ENCODE data around the gene ARHGAP6.
"Not testable (repeated sequence)": the region's sequence is repeated elsewhere in the genome, so short reads cannot be mapped to it uniquely, and the experiment has no call there.

ARHGAP6 gene

DNA sequence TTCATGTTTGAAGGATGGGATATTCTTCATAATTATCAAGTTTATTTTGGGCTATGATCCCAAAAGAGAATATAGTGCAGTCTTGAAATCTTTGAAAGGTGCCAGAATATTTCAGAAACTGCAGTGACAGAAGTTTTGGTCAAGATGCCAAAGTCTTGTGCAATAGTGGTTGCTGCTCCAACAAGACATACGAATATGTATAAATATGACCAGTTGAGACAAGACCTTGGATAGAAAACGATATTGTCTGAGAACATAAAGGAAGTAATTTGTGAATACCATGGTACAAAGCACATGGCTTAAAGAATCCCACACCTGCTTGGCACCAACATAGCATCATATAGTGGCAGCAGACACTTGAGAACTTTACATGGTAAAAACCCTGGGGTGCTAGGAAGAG lies 421.1 kb downstream of the ARHGAP6 start:
- Histone ChIP-seq H3K4me3 (ENCODE audit: low read depth, low read length) (no peak overlapping the region), H3K79me2 (ENCODE audit: control insufficient read depth, insufficient read depth, low read length, unreplicated experiment) (no peaks in the 10 kb centered on the region), H3K27ac (ENCODE audit: low read depth, low read length) (no peak overlapping the region), H3K4me1 (ENCODE audit: control insufficient read depth, insufficient read depth, low read length, unreplicated experiment) (peaks cover 9% of the 10 kb centered on the region), H2AFZ (ENCODE audit: low read length, unreplicated experiment) (no peak overlapping the region), H3K36me3 (ENCODE audit: insufficient read depth, low read length) (no peaks in the 10 kb centered on the region), H3K27me3 (ENCODE audit: insufficient read depth, low read length) (no peaks in the 10 kb centered on the region)

DNA sequence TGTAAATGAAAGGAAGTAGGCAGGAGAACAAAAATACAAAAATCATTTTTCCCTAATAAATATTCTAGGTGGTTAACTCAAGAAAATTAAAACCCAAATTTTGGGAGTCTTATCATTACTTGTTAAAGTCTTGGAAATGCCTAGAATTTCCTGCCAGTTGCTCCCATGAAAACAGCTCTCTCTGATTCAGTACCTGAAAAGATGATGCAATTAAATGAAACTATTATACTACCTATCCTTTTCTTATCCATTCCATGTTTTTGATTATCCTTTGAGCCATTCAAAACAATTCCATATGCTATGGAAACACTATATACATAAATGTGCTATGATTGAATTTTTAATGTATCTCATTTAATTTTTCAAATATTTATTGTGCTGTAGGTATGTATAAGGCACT lies 423.0 kb downstream of the ARHGAP6 start:
- H3K27ac ChIP-seq (ENCODE audit: low read depth, low read length), result no peak overlapping the region
- no peak overlapping the region for H3K4me3 ChIP-seq (ENCODE audit: low read depth, low read length)
- H3K27me3 ChIP-seq (ENCODE audit: insufficient read depth, low read length), result no peaks in the 10 kb centered on the region
- no peaks in the 10 kb centered on the region for H3K36me3 ChIP-seq (ENCODE audit: insufficient read depth, low read length)
- peaks cover 11% of the 10 kb centered on the region for H3K4me1 ChIP-seq (ENCODE audit: control insufficient read depth, insufficient read depth, low read length, unreplicated experiment)
- H2AFZ ChIP-seq (ENCODE audit: low read length, unreplicated experiment), result no peak overlapping the region
- no peaks in the 10 kb centered on the region for H3K79me2 ChIP-seq (ENCODE audit: control insufficient read depth, insufficient read depth, low read length, unreplicated experiment)

DNA sequence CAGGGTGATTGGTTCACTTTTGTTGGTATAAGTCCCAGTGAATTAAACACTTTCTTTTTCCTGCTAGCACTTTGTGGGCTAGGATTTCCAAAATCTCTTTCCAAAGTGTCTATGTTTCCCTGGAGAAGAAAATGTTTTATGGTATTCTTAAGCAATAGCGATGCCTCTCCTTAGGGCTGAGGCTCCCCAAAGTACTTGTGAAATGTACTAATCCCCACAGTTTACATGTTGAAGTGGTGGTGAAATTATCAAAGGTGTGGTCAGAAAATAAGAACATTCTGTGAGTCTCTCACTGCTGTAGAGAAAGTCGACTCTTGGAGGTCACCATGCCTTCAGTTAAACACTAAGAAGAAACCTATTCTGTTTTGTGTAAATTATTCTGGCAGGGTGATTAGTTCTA lies 424.0 kb downstream of the ARHGAP6 start:
- no peaks in the 10 kb centered on the region for H3K79me2 ChIP-seq (ENCODE audit: control insufficient read depth, insufficient read depth, low read length, unreplicated experiment)
- H3K27ac ChIP-seq (ENCODE audit: low read depth, low read length), result no peak overlapping the region
- no peaks in the 10 kb centered on the region for H3K36me3 ChIP-seq (ENCODE audit: insufficient read depth, low read length)
- H3K4me3 ChIP-seq (ENCODE audit: low read depth, low read length), result no peak overlapping the region
- H3K27me3 ChIP-seq (ENCODE audit: insufficient read depth, low read length), result no peaks in the 10 kb centered on the region
- no peak overlapping the region for H2AFZ ChIP-seq (ENCODE audit: low read length, unreplicated experiment)
- peaks cover 11% of the 10 kb centered on the region for H3K4me1 ChIP-seq (ENCODE audit: control insufficient read depth, insufficient read depth, low read length, unreplicated experiment)

DNA sequence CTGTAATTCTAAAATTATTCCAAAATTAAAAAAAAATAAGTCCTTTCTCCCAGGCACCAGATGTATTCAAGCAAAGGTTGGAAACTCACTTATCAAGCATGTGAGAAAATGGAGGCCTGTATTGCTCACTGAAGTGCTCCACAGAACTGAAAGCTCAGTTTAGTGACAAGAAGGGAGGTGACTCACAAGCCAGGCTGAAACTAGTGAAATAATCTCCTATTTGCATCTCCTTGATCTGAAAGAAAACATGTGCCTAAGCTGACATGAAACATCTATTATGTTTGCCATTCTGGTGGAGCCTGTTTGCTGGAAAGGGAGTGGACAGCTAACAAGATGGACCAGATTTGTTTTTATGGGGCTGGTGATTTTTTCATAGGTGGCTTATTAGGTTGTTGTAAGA lies 426.5 kb downstream of the ARHGAP6 start:
- no peaks in the 10 kb centered on the region for H3K27me3 ChIP-seq (ENCODE audit: insufficient read depth, low read length)
- H3K4me1 ChIP-seq (ENCODE audit: control insufficient read depth, insufficient read depth, low read length, unreplicated experiment), result peaks cover 4% of the 10 kb centered on the region
- H3K36me3 ChIP-seq (ENCODE audit: insufficient read depth, low read length), result no peaks in the 10 kb centered on the region
- no peak overlapping the region for H3K4me3 ChIP-seq (ENCODE audit: low read depth, low read length)
- H2AFZ ChIP-seq (ENCODE audit: low read length, unreplicated experiment), result no peak overlapping the region
- no peak overlapping the region for H3K27ac ChIP-seq (ENCODE audit: low read depth, low read length)
- H3K79me2 ChIP-seq (ENCODE audit: control insufficient read depth, insufficient read depth, low read length, unreplicated experiment), result no peaks in the 10 kb centered on the region

DNA sequence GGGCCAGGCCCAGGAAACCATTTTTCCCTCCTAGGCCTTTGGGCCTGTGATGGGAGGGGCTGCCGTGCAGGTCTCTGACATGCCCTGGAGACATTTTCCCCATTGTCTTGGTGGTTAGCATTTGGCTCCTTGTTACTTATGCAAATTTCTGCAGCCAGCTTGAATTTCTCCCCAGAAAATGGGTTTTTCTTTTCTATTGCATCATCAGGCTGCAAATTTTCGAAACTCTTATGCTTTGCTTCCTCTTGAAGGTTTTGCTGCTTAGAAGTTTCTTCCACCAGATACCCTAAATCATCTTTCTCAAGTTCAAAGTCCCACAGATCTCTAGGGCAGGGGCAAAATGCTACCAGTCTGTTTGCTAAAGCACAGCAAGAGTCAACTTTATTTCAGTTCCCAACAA lies 430.3 kb downstream of the ARHGAP6 start:
- not testable (repeated sequence) for H3K4me1 ChIP-seq (ENCODE audit: control insufficient read depth, insufficient read depth, low read length, unreplicated experiment); H3K79me2 ChIP-seq (ENCODE audit: control insufficient read depth, insufficient read depth, low read length, unreplicated experiment); H3K27ac ChIP-seq (ENCODE audit: low read depth, low read length); H3K27me3 ChIP-seq (ENCODE audit: insufficient read depth, low read length); H3K36me3 ChIP-seq (ENCODE audit: insufficient read depth, low read length); H2AFZ ChIP-seq (ENCODE audit: low read length, unreplicated experiment); H3K4me3 ChIP-seq (ENCODE audit: low read depth, low read length)

DNA sequence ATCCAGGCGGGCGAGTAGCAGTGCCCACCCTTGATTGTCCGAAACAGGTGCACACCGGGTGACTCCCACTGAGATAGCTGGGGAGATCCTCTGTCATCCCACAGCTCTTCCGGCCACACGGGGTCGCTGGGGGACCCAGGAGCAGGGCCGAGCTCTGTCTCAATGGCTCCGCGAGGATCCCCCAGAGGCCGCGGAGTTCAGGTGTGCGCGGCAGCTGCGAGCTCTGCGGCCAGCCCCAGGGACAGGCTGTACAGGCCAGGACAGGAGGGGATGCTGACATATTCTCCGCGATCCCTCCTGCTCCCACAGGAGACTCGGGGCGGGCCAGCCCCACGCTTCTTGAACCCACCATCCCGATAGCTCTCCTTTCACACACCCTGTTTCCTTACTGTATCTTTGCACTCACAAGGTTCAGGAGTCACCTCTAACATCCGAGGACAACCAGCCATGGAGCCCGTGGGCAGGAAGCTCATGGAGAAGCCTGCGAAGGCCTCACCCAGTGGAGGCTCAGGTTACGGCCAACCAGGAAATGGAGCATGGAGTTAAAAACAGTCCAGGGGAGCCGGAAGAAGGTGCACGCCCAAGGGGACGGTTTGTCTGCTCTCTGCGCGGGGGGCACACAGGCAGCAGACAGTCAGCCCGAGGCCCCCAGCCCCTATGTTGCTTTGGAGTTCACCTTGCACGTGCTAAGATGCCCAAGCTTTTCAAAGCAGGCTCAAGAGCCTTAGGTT lies 450.4 kb downstream of the ARHGAP6 start:
- Histone ChIP-seq H3K36me3 (ENCODE audit: insufficient read depth, low read length) (no peaks in the 10 kb centered on the region), H2AFZ (ENCODE audit: low read length, unreplicated experiment) (no peak overlapping the region), H3K4me3 (ENCODE audit: low read depth, low read length) (no peak overlapping the region), H3K27me3 (ENCODE audit: insufficient read depth, low read length) (no peaks in the 10 kb centered on the region), H3K79me2 (ENCODE audit: control insufficient read depth, insufficient read depth, low read length, unreplicated experiment) (no peaks in the 10 kb centered on the region), H3K27ac (ENCODE audit: low read depth, low read length) (no peak overlapping the region), H3K4me1 (ENCODE audit: control insufficient read depth, insufficient read depth, low read length, unreplicated experiment) (peaks cover 2% of the 10 kb centered on the region)

DNA sequence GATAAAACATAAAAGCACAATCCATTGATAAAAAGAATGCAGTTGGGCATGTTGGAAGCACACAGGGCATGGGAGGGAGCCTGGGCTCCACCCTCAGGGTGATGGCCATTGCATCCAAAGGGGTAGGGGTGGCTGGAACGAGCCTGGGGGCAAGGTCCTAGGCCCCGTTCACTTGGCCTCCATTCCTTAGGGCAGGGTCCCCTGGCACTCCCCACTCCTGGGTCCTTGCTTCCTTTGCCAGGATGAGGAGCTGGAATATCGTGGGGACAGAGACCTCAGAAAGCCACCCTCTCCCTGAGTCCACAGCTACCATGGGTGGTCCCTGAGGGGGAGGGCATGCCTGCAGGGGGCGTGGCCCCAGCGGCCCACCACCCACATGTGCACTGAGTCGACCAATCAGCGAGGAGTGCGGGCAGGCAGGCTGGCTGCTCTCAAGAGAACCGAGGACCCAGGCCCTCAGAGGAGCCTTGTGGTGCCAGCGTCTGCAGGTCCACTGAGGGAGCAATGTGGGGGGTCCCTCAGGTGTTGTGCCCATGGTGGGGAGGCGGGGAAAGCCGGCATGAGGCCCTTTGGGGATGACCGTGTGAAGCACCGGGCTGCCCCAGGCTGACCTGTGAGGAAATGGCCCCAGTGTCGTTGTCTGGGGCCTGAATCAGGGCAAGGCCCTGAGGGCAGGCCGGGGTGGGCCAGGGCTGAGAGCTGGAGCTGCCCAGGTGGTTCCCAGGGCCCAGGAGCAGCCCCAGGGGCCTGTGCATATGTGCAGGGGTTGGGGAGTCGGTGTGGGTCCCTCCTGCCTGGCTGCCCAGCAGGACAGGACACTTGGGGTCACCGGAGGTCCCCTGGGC lies 451.2 kb downstream of the ARHGAP6 start:
- Histone ChIP-seq H3K4me3 (ENCODE audit: low read depth, low read length) (no peak overlapping the region), H3K36me3 (ENCODE audit: insufficient read depth, low read length) (no peaks in the 10 kb centered on the region), H3K79me2 (ENCODE audit: control insufficient read depth, insufficient read depth, low read length, unreplicated experiment) (no peaks in the 10 kb centered on the region), H3K27me3 (ENCODE audit: insufficient read depth, low read length) (no peaks in the 10 kb centered on the region), H3K27ac (ENCODE audit: low read depth, low read length) (no peak overlapping the region), H3K4me1 (ENCODE audit: control insufficient read depth, insufficient read depth, low read length, unreplicated experiment) (peaks cover 9% of the 10 kb centered on the region), H2AFZ (ENCODE audit: low read length, unreplicated experiment) (no peak overlapping the region)

DNA sequence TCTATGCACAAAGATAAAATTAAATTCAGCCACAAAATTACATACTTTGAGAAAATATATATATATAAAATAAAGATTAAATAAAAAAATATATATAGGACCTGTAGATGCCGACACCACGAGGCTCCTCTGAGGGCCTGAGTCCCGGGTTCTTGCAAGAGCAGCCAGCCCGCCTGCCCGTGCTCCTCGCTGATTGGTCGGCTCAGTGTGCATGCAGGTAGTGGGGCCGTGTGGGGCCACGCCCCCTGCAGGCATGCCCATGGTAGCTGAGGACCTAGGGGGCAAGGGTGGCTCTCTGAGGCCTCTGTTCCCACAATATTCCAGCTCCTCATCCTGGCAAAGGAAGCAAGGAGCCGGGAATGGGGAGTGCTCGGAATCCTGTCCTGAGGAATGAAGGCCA lies 453.0 kb downstream of the ARHGAP6 start:
- no peaks in the 10 kb centered on the region for H3K79me2 ChIP-seq (ENCODE audit: control insufficient read depth, insufficient read depth, low read length, unreplicated experiment)
- H3K27ac ChIP-seq (ENCODE audit: low read depth, low read length), result no peak overlapping the region
- peaks cover 10% of the 10 kb centered on the region for H3K4me1 ChIP-seq (ENCODE audit: control insufficient read depth, insufficient read depth, low read length, unreplicated experiment)
- no peak overlapping the region for H3K4me3 ChIP-seq (ENCODE audit: low read depth, low read length)
- H3K27me3 ChIP-seq (ENCODE audit: insufficient read depth, low read length), result no peaks in the 10 kb centered on the region
- H3K36me3 ChIP-seq (ENCODE audit: insufficient read depth, low read length), result no peaks in the 10 kb centered on the region
- no peak overlapping the region for H2AFZ ChIP-seq (ENCODE audit: low read length, unreplicated experiment)

DNA sequence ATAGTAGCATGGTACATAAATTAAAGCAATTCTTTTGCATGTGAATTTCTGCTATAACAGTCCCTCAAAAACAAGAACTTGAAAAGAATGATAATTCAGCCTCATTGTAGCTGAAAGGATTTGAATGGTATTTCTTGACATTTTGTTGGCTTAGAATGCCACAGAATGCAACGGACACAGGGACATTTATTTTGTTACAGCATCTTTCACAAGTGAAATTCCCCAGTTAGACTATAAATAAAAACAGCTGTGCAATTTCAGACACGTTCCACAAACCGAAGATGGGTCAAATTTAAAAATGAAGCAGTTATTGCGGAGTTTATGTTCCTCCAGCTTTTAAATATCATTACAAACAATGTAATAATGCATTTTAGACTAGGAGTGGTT lies 455.3 kb downstream of the ARHGAP6 start:
- H2AFZ ChIP-seq (ENCODE audit: low read length, unreplicated experiment), result peak overlapping the region; percentile 64
- no peaks in the 10 kb centered on the region for H3K36me3 ChIP-seq (ENCODE audit: insufficient read depth, low read length)
- H3K27me3 ChIP-seq (ENCODE audit: insufficient read depth, low read length), result no peaks in the 10 kb centered on the region
- peak overlapping the region; percentile 69 for H3K4me3 ChIP-seq (ENCODE audit: low read depth, low read length)
- no peaks in the 10 kb centered on the region for H3K79me2 ChIP-seq (ENCODE audit: control insufficient read depth, insufficient read depth, low read length, unreplicated experiment)
- H3K27ac ChIP-seq (ENCODE audit: low read depth, low read length), result peak overlapping the region; percentile 12
- peaks cover 10% of the 10 kb centered on the region for H3K4me1 ChIP-seq (ENCODE audit: control insufficient read depth, insufficient read depth, low read length, unreplicated experiment)

DNA sequence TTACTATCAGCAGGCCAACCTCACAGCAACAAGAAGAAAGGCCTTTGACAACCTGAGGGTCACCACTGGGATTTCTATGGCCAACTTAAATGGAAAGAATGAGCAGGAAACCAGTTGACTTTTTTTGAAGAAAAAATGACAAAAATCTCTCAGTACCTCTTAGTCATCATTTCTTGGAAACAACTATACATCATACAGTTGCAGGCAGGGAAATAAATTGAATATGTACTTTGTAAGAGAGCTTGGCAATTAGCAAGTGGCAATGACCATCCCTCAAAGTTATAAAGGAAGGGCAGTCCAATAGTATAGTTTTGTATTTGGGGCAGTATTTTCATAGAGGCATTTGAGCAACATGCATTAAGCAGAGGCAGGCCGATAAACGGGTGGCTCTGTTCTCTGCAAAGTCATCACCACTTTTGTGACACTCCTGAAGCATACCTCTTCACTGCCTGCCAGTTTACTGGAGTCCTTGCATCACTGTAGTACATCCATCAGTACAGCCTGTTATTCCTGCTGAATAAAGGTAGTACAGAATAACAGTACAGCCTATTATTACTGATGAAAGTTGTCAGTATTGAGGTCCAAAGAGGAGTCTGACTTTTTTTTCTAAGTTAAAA lies 455.8 kb downstream of the ARHGAP6 start:
- no peaks in the 10 kb centered on the region for H3K27me3 ChIP-seq (ENCODE audit: insufficient read depth, low read length)
- H2AFZ ChIP-seq (ENCODE audit: low read length, unreplicated experiment), result peak overlapping the region; percentile 64
- H3K27ac ChIP-seq (ENCODE audit: low read depth, low read length), result peak overlapping the region; percentile 12

More for the DNA sequence above, 455.8 kb downstream of the ARHGAP6 start:
- H3K4me1 ChIP-seq (ENCODE audit: control insufficient read depth, insufficient read depth, low read length, unreplicated experiment), result peaks cover 10% of the 10 kb centered on the region
- peak overlapping the region; percentile 69 for H3K4me3 ChIP-seq (ENCODE audit: low read depth, low read length)
- no peaks in the 10 kb centered on the region for H3K79me2 ChIP-seq (ENCODE audit: control insufficient read depth, insufficient read depth, low read length, unreplicated experiment)
- H3K36me3 ChIP-seq (ENCODE audit: insufficient read depth, low read length), result no peaks in the 10 kb centered on the region
